GM23338 (cell line): Measurements from ENCODE around the gene THNSL1. TPM values are rescaled to one million over a fixed set of nuclear protein-coding genes. Genes with fewer than 3 reads are reported as not detected.

ENCODE experiments used
- ATAC-seq: fragments of 200-7000 bp; cut with Tn5 transposase; 3 replicates; pipeline ENCODE4 v1.9.1; 2020
- DNase-seq: peaks from one replicate; pipeline ENCODE4 v3.0.0-alpha.2; 2015; ENCODE audit warnings: low spot score
- H2AFZ ChIP-seq: fragments of 200-600 bp; sonication (generic); 2 replicates; pipeline ENCODE4 v1.8.0; 2016; ENCODE audit warnings: antibody characterized with exemption, mild to moderate bottlenecking, moderate library complexity
- H3F3A ChIP-seq: fragments of 200-600 bp; sonication (generic); replicated peaks from 2 replicates; pipeline ENCODE4 v1.8.0; 2017; ENCODE audit warnings: antibody characterized with exemption, mixed run types, low read depth
- H3K27ac ChIP-seq: fragments of 200-600 bp; sonication (generic); 2 replicates; pipeline ENCODE4 v1.6.1; 2016; ENCODE audit warnings: low read depth
- H3K27me3 ChIP-seq: fragments of 200-600 bp; sonication (generic); 2 replicates; pipeline ENCODE4 v1.8.0; 2016; ENCODE audit warnings: mild to moderate bottlenecking, mixed run types, moderate library complexity; ENCODE audit not compliant: insufficient read depth
- H3K36me3 ChIP-seq: fragments of 200-600 bp; sonication (generic); 2 replicates; pipeline ENCODE4 v1.8.0; 2016; ENCODE audit warnings: mild to moderate bottlenecking; ENCODE audit not compliant: insufficient read depth
- H3K4me1 ChIP-seq: fragments of 200-600 bp; sonication (generic); 2 replicates; pipeline ENCODE4 v1.8.0; 2016; ENCODE audit warnings: mild to moderate bottlenecking, moderate library complexity; ENCODE audit not compliant: insufficient read depth
- H3K4me2 ChIP-seq: fragments of 200-600 bp; sonication (generic); 2 replicates; pipeline ENCODE4 v1.7.1; 2017; ENCODE audit warnings: mixed run types
- H3K4me3 ChIP-seq: fragments of 200-600 bp; sonication (generic); 2 replicates; pipeline ENCODE4 v1.6.1; 2016; ENCODE audit warnings: mixed run types
- H3K79me2 ChIP-seq: fragments of 200-600 bp; sonication (generic); replicated peaks from 2 replicates; pipeline ENCODE4 v1.8.0; 2017; ENCODE audit warnings: mild to moderate bottlenecking; ENCODE audit not compliant: insufficient read depth
- H3K9me2 ChIP-seq: fragments of 200-600 bp; sonication (generic); 2 replicates; pipeline ENCODE4 v1.8.0; 2017; ENCODE audit not compliant: insufficient read depth
- H4K20me1 ChIP-seq: fragments of 200-600 bp; sonication (generic); replicated peaks from 2 replicates; pipeline ENCODE4 v1.8.0; 2017; ENCODE audit warnings: mild to moderate bottlenecking; ENCODE audit not compliant: insufficient read depth
- H3K27ac Mint-ChIP-seq: 2 replicates; pipeline ENCODE4 v1.8.0; 2020; ENCODE audit warnings: inconsistent platforms, mild to moderate bottlenecking, moderate library complexity, mixed read lengths
- H3K27me3 Mint-ChIP-seq: 3 replicates; pipeline ENCODE4 v1.8.0; 2022; ENCODE audit warnings: low read depth, mild to moderate bottlenecking, moderate library complexity, mixed read lengths, inconsistent platforms; ENCODE audit not compliant: insufficient read depth, poor library complexity
- H3K36me3 Mint-ChIP-seq: 3 replicates; pipeline ENCODE4 v1.8.0; 2021; ENCODE audit warnings: low read depth, mild to moderate bottlenecking, inconsistent platforms, moderate library complexity, mixed read lengths
- H3K4me1 Mint-ChIP-seq: 3 replicates; pipeline ENCODE4 v1.8.0; 2020; ENCODE audit warnings: mild to moderate bottlenecking, inconsistent platforms, mixed read lengths
- H3K4me3 Mint-ChIP-seq: 3 replicates; pipeline ENCODE4 v1.8.0; 2021; ENCODE audit warnings: moderate library complexity, mild to moderate bottlenecking, inconsistent platforms, mixed read lengths
- H3K9me3 Mint-ChIP-seq: 3 replicates; pipeline ENCODE4 v1.8.0; 2020; ENCODE audit warnings: moderate library complexity, mild to moderate bottlenecking, inconsistent platforms, mixed read lengths
- CREB1 ChIP-seq: fragments of 250-450 bp; sonication (Bioruptor Pico); IDR thresholded peaks from 2 replicates; pipeline ENCODE4 v1.5.0; 2020; ENCODE audit warnings: low read depth, mild to moderate bottlenecking, moderate library complexity
- ETS1 ChIP-seq: IDR thresholded peaks from 2 replicates; pipeline ENCODE4 v1.6.1; 2016; ENCODE audit warnings: antibody characterized with exemption
- EZH2 ChIP-seq: fragments of 200-600 bp; sonication (generic); IDR thresholded peaks from one replicate; pipeline ENCODE4 v1.8.0; 2017; ENCODE audit warnings: antibody characterized with exemption, mild to moderate bottlenecking, low read depth; ENCODE audit not compliant: unreplicated experiment
- EZH2phosphoT487 ChIP-seq: fragments of 200-600 bp; sonication (generic); IDR thresholded peaks from one replicate; pipeline ENCODE4 v1.8.1; 2018; ENCODE audit warnings: antibody characterized with exemption; ENCODE audit not compliant: unreplicated experiment
- JUNB ChIP-seq: IDR thresholded peaks from one replicate; pipeline ENCODE4 v1.6.1; 2016; ENCODE audit warnings: antibody characterized with exemption; ENCODE audit not compliant: unreplicated experiment
- POLR2AphosphoS5 ChIP-seq: IDR thresholded peaks from 2 replicates; pipeline ENCODE4 v1.6.1; 2016; ENCODE audit warnings: antibody characterized with exemption, low read depth
- REST ChIP-seq: IDR thresholded peaks from one replicate; pipeline ENCODE4 v1.6.1; 2018; ENCODE audit warnings: antibody characterized with exemption; ENCODE audit not compliant: unreplicated experiment
- ZNF114 ChIP-seq: fragments of 250-450 bp; sonication (Bioruptor Pico); IDR thresholded peaks from 2 replicates; pipeline ENCODE4 v1.5.0; 2020; ENCODE audit warnings: mild to moderate bottlenecking, moderate library complexity
- ZNF331 ChIP-seq: fragments of 250-450 bp; sonication (Bioruptor Pico); IDR thresholded peaks from 2 replicates; pipeline ENCODE4 v1.5.0; 2020; ENCODE audit warnings: low read depth, mild to moderate bottlenecking, moderate library complexity
- ZNF462 ChIP-seq: fragments of 250-450 bp; sonication (Bioruptor Pico); IDR thresholded peaks from 2 replicates; pipeline ENCODE4 v1.5.0; 2020; ENCODE audit warnings: mild to moderate bottlenecking, moderate library complexity
- polyA plus RNA-seq: library from polyadenylated mRNA; unstranded; fragments of >200 nt; fragmentation: Nextera tagmentation; extraction: Ambion mirVana; gene quantifications from 2 replicates; pipeline ENCODE4 v1.2.1, GENCODE V29; 2016
- total RNA-seq: library from RNA; depleted of rRNA; stranded (reverse); fragments of >200 nt; shearing (Covaris generic); gene quantifications from 2 replicates; pipeline ENCODE4 v1.2.3, GENCODE V29; 2014

THNSL1 gene
- total and polyA plus RNA-seq, 2 experiments from 2014 or later = 2.6 to 5.8 TPM

- TF ChIP-seq REST (no peak), ZNF114 (no peak), ZNF331 (CRISPR knock-in tag) (no peak)
Measured at GRCh38 chr10:25028711-25029110, 12.3 kb downstream of the THNSL1 start (continued).

GRCh38 chr10:25029519-25029918 lies 13.1 kb downstream of the THNSL1 start:
- Histone ChIP-seq H3K27ac (no peak overlapping the region), H3F3A (no peaks in the 10 kb centered on the region), H3K79me2 (no peaks in the 10 kb centered on the region), H3K4me3 (no peak overlapping the region), H3K4me2 (no peak overlapping the region), H2AFZ (no peak overlapping the region), H3K9me2 (no peaks in the 10 kb centered on the region), H4K20me1 (no peaks in the 10 kb centered on the region), H3K27me3 (no peaks in the 10 kb centered on the region), H3K36me3 (no peaks in the 10 kb centered on the region), H3K4me1 (no peaks in the 10 kb centered on the region)
- H3K4me3 Mint-ChIP-seq = no peak overlapping the region
- no peaks in the 10 kb centered on the region for H3K4me1 Mint-ChIP-seq
- no peak overlapping the region for H3K27ac Mint-ChIP-seq
- DNase-seq = no peak
- no peak for ATAC-seq
- H3K9me3 Mint-ChIP-seq = no peaks in the 10 kb centered on the region
- no peaks in the 10 kb centered on the region for H3K36me3 Mint-ChIP-seq
- H3K27me3 Mint-ChIP-seq = no peaks in the 10 kb centered on the region
- TF ChIP-seq EZH2 (no peak), POLR2AphosphoS5 (no peak), ZNF462 (CRISPR knock-in tag) (no peak), JUNB (no peak), CREB1 (CRISPR knock-in tag) (no peak), ETS1 (no peak), ZNF331 (CRISPR knock-in tag) (no peak), EZH2phosphoT487 (no peak), REST (no peak)
